CD4-positive, alpha-beta T cell treated with Interleukin-4 for 1 hour (primary cell): Measurements from ENCODE around the gene METTL17.
"Not testable (repeated sequence)": the region's sequence is repeated elsewhere in the genome, so short reads cannot be mapped to it uniquely, and the experiment has no call there.

Experiments used
- DNase-seq, 2 donors: peaks; one replicate each; pipeline ENCODE4 v3.0.0-alpha.2; 2020 to 2022

The METTL17 gene

GRCh38 chr14:20997564-20997963, 7.8 kb downstream of the METTL17 start:
- DNase-seq: no peak

GRCh38 chr14:20998139-20998538, 8.4 kb downstream of the METTL17 start:
- no peak for DNase-seq

GRCh38 chr14:20998674-20999366, 9.0 kb downstream of the METTL17 start, which contains the start of gene SLC39A2:
Gene SLC39A2 (plus strand): TSS chr14:20999293. CDS start chr14:20999447, 154 bp downstream.
- DNase-seq: no peak

- DNase-seq: no peak
Observed at GRCh38 chr14:20999591-20999990, 9.8 kb downstream of the METTL17 start.

- DNase-seq: no peak
Observed at GRCh38 chr14:21001218-21001617, 11.4 kb downstream of the METTL17 start.

- no peak for DNase-seq
Observed at GRCh38 chr14:21003788-21004346, 14.1 kb downstream of the METTL17 start.

GRCh38 chr14:21009721-21010120, 19.9 kb downstream of the METTL17 start:
- not testable (repeated sequence) for DNase-seq

GRCh38 chr14:21011136-21011535, 21.4 kb downstream of the METTL17 start:
- DNase-seq: no peak

GRCh38 chr14:21014761-21015190, 25.0 kb downstream of the METTL17 start:
- peak; percentile 79 to 83 for DNase-seq

GRCh38 chr14:21015312-21015711, 25.5 kb downstream of the METTL17 start:
- DNase-seq: no peak

GRCh38 chr14:21016413-21017190, 26.8 kb downstream of the METTL17 start:
- no peak for DNase-seq

- DNase-seq: no peak
Observed at GRCh38 chr14:21017528-21018245, 27.9 kb downstream of the METTL17 start.

- no peak for DNase-seq
Observed at GRCh38 chr14:21018286-21018685, 28.5 kb downstream of the METTL17 start.

- DNase-seq: no peak
Observed at GRCh38 chr14:21018781-21019180, 29.0 kb downstream of the METTL17 start.

GRCh38 chr14:21019366-21019765, 29.6 kb downstream of the METTL17 start:
- no peak for DNase-seq

GRCh38 chr14:21020977-21021545, 31.3 kb downstream of the METTL17 start:
- DNase-seq: no peak

GRCh38 chr14:21022686-21023085, 32.9 kb downstream of the METTL17 start:
- no peak for DNase-seq

- no peak for DNase-seq
Observed at GRCh38 chr14:21023174-21023573, 33.4 kb downstream of the METTL17 start.

- DNase-seq: peak in 1 of 2 donors; percentile 15
Observed at GRCh38 chr14:21023817-21024584, 34.2 kb downstream of the METTL17 start.

- peak; percentile 81 to 84 for DNase-seq
Observed at GRCh38 chr14:21024585-21025370, 35.0 kb downstream of the METTL17 start, which contains the start of gene NDRG2. Gene NDRG2 (minus strand): TSS chr14:21025061. CDS start chr14:21023315, 1,746 bp downstream.
